Muscle of arm (tissue), 12 donors: ENCODE data around the gene TAX1BP1. TPM values are rescaled to one million over a fixed set of nuclear protein-coding genes. Genes with fewer than 3 reads are reported as not detected.
"Not testable (repeated sequence)": the region's sequence is repeated elsewhere in the genome, so short reads cannot be mapped to it uniquely, and the experiment has no call there.

ENCODE experiments used
- DNase-seq: peaks from one replicate; pipeline ENCODE4 v3.0.0-alpha.2; 2013
- polyA plus RNA-seq, 12 donors: library from polyadenylated mRNA; unstranded; fragments of 120-200 nt; gene quantifications; one replicate each; pipeline ENCODE4 v1.2.1, GENCODE V29; 2013; ENCODE audit not compliant: insufficient read length in 12 of 12

The TAX1BP1 gene
- polyA plus RNA-seq, 12 donors, result 51.5 to 95.0 (median 61.2) TPM; not detected in 1

DNA sequence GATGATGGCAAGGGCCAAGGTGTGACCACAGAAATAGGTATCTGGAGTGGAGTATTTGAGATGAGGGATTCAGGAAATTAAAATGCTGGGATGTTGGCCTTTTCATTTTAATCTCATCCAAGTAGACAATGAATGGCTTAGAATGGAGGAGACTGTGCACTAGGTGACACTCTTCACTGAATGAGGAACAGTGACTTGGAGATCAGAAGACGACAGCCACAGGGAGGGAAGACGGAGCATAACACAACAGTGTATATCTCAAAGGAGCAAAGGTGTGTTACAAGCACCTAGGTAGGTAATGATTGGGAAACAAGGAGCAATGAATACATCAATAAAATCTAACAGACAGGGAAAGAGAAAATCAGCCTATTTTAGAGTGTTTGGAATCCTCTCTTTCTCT, 4.1 kb upstream of the TAX1BP1 start:
- no peak for DNase-seq

DNA sequence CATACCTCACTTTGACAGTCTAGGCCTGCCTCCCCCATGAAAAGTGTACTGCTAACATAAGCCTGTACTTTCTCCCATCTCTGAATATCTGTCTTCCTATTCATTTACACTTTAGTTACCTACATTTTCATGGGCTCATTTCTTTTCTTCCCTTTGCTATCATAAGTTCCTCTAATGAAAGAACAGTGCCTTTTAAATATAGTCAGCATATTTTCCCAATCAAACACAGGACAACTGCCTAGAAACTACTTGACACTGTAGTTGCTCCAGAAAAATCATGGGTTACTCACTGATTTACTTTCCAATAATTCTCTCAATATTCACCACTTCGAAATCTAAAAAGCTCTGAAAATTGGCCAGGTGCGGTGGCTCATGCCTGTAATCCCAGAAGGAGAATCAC, 2.8 kb upstream of the TAX1BP1 start:
- DNase-seq, result no peak

DNA sequence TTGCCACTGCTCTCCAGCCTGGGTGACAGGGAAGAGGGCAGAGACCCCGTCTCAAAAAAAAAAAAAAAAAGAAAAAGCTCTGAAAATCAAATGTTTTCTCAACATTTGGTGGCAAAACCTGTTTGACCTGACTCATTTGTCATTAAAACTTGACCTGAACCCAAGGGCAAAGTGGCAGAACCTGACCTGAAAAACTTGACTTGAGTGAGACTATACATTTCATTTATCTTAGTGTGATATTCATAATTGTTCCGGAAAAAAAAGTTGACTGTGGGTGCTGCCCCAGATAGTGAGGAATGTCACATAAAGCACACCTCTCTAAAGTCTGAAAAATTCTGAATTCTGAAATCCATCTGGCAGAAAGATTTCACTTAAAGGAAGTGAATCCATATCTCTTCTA, 2.3 kb upstream of the TAX1BP1 start:
- DNase-seq, result no peak

DNA sequence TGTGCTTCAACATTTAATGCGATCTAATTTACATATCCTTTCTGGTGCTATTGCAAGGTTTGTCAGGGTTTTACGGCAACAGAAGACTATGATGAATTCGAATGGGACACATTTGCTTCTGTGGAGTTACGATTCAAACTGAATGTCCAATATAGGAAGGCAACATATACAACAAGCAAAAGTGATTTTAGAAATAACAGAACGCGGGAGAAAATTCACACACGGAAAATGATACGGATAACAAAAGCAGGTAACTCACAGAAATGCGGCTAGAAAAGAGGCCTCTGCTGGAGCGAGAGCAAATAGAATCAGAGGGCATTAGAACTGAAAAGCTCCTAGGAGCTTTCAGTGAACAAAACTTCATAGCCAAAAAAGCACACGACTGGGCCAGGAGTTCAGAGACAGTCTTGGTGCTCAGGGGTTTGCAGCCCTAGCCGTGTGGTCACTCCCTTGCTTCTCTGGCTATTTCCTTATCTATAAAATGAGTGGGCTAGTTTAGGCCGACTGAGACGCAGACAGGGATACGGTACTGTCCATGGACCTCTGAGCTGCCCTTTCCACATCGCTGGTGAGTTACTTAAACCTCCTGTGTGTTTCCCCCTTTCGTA, 557 bp upstream of the TAX1BP1 start:
- DNase-seq, result no peak

DNA sequence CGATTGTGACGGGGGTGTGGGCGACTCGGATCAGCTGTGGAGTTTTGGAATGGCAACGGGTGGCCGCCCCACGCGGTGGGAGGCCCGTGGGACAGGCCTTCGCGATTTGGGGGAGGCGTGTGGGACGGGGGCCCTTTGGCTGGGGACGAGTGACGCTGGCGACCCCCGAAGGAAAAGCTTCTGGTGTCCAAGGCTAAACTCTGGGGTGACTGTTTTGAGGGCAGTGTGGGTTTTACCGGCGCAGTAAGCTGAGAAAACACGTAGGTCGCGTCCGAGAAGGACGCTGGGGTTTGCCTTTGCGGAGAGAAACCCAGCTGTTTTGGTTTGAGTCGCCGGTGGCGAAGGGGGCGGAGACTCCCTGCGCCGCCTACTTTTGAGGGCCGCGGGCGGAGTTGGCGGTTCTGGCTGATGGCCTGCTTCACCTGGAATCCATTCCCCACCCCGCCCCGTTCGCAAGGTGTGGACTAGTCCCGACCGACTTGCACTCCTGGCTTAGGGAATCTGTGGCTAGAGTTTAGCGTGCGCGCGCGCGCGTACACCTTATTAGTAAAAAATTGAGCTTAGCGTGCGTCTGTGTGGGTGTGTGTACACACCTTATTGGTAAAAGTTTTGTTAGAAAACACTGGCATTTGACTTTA, 606 bp downstream of the TAX1BP1 start:
- DNase-seq, result peak; percentile 73

DNA sequence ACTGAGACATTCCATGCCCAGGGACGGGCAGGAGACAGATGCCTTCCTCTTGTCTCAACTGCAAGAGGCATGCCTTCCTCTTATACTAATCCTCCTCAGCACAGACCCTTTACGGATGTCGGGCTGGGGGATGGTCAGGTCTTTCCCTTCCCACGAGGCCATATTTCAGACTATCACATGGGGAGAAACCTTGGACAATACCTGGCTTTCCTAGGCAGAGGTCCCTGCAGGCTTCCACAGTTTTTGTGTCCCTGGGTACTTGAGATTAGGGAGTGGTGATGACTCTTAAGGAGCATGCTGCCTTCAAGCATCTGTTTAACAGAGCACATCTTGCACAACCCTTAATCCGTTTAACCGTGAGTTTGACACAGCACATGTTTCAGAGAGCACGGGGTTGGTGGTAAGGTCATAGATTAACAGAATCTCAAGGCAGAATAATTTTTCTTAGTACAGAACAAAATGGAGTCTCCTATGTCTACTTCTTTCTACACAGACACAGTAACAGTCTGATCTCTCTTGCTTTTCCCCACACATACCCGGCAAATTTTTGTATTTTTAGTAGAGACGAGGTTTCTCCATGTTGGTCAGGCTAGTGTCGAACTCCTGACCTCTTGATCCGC, 2.2 kb downstream of the TAX1BP1 start:
- not testable (repeated sequence) for DNase-seq

DNA sequence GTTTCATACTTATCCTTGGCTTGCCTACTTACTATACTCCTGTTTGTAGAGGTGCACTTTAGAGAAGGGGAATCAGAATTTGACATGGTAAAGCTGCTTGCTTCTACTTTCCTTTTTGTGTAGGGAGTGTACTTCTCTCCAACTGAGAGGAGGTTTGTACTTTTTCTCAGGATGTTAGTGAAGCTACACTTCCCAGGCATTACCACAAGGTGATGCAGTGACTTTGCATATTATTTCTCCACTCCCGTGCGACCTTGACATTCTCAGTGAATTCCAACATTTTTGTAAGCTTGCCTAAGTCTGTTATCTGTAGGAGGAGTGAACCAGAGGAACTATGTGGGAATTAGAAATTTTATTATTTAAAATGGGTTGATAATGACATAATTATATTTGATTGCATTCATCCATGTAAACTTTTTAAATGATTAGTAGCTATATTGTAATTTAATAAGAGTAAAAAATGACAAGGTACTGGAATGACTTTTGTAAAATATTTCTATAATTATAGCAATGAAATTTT, 5.2 kb downstream of the TAX1BP1 start:
- DNase-seq, result peak; percentile 28

DNA sequence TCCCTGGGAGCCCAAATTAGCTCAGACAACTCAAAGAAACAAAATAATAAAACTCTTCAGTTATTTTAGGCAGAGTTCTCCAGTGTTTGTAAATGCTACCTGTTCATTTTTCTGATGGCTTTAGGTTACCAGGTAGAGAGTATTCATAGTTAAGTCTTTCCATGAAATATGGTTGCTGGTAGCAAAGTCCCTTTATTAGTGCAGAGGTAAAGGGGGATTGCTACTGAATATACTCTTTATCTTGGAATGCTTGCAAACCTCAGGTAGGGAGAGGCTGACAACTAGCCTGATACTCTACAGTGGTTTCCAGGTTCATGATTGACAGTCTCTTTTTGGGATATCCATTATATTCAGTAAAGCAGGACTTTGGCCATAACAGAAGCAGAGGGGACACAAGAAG, 6.5 kb downstream of the TAX1BP1 start:
- no peak for DNase-seq

DNA sequence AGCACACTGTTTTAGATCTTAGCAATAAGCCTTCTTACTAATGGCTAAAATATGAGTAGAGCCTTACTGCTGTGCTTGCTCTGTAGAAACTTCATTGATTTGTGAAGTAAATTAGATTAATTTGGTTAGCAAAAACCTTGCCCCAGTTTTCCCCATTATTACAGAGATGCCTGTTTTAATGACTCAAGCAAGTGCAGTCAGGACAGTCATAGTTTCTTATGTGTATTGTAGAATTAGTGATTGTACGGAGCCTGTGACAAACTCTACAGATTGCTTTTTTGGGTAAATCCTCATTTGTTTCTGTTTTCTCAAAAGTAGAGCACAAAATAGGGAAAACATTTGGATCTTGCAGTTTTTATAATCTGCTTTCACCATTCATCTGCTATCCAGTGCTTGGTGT, 7.0 kb downstream of the TAX1BP1 start:
- no peak for DNase-seq

DNA sequence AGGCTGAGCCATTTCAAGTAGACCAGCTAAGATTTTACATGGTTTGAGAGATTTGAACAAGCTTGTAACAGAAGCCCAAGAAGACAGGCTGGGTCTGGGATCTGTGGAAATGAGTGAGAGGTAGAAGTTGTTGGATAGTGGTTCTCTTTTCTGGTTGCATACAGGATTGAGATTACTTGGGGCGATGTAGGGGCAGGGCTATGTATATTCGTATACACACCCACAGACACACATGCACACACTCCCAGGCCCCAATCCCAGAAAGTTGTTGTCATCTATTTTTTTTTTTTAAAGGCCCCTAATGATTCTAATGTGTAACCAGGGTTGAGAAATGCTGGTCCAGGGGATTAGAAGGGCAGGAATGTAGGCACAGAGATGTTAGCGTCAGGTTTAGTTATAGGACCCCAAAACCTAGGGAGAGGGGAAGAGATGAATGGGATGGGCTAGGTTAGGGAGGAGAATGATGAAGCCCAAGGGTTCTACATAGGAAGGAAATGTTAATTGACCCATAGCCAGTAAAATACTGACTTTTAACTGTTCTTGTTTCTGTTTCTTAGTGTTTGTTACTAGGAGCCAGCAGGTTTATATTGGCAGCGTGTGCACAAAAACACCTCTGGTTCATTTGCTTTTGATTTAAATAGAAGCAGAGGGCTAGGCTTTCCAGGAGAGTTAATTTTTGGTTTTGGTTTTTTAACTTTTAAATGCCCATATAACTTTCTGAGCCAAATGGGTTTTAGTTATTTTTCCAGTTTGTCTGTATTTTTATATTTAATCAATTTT, 7.8 kb downstream of the TAX1BP1 start:
- DNase-seq, result no peak

DNA sequence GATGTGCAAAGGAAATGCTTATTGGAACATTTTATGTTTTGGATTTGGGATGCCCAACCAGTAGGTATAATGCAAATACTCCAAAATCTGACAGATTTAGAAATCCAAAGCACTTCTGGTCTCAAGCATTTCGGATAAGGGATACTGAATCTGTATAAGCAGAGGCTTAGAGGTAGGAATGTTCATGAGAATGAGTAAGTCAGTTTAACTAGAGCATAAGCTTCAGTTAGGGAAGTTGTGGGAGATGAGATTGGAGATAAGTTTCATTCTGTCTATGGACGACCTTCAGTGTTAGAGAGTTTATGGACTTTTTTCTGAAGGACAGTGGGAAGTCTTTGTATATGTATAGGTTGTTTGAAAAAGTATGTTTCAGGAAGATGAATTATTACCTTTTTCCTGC, 10.4 kb downstream of the TAX1BP1 start:
- no peak for DNase-seq

DNA sequence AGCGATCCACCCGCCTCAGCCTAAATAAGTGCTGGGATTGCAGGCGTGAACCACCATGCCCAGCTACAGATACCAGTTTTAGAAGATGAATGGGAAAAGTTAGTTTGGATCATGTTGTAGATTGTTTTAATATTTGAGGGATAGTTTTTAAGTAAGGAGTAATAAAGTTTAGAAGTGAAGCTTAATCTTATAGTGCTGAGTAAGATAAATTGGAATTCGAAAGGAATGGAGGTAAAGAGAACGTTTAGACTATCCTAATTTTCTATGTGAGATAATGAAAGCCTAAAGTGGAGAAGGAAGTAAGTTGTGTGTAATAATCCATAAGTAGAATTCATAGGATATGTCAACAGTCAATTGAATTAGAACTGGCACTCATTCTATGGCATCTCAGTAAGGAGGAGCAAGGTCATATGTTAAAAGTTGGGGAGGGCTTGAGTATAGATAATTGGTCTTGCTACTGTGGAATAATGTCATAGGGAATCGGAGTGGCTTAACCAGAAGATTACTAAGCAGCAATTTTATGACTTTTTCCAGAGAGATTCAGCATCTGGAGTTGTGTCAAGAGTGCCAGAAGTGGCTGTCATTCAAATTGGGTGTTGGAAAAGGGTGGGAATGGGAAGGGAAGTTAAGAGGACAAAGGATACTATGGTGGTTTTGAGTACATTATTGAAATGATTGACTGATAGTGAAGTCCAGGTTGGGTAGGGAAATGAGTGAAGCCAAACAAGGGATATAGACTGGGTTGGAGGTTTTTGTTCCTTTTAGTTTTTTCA, 12.1 kb downstream of the TAX1BP1 start:
- DNase-seq, result no peak

DNA sequence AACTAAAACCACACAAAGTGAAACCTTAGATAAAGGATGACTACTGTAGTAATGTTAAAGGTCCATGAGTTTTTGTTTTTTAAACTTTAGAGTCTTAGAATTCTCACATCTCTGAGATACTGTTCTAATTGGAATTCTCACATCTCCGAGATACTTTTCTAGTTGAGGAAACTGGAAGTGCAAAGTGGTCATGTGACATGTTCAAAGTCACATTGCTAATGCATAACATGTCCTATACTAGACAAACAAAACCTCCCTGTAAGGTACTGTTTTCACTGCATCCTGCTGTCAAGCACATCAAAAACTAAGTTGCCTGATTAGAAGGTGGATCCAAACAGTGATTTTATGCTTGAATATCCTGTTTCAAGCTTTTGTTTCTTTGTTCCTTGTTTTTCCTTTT, 13.9 kb downstream of the TAX1BP1 start:
- DNase-seq, result no peak

DNA sequence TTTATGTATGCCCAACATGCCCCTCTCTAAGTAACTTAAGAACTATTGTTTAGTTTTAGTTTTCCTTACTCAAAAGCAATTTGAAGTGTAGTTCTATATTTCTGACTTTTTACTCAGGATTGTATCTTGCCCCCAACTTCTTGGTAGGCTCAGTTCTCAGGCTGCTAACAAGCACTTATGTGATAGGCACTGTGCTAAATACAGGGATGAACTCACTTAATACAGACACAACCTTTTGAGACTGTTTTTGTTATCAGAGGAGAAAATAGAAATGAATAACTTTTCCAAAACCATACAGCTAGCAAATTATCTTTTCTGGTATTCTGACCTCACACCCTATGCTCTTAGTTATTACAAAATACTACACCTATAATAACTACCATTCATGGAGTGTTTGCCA, 16.3 kb downstream of the TAX1BP1 start:
- DNase-seq, result no peak

DNA sequence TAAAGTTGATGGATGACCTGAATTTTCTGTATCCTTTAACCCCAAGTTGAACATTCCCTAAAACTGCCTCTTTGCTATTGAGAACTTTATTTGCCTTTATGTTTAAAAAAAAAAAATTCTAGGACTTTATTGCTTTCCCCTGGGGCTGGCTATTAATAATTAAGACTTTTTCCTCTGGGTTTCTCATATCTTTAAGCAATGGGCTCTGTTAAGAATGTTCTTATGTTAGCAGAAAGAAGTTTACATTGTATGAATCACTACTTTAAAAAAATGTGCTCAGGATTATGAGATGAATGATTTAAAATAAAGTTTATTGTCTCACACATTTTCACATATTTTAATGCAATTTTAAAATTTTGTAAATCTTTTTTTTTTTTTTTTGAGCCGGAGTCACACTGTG, 19.5 kb downstream of the TAX1BP1 start:
- no peak for DNase-seq

DNA sequence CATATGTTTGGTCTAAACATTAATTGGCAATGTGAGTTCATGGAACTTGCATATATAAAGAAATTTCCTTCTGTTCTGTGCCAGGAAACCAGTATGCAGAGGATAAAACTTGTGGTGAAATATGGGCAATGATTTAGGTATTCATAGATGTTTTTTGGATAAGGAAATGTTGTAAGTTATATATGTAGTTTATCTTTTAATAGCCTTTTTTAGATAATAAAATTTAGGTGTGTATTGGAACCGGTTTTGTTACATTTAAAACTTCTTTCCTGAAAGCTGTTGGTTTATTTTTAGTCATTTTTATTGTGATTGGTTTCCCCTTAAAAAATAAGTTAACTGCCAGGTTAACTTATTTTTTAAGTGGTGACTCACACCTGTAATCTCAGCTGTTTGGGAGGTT, 22.1 kb downstream of the TAX1BP1 start:
- DNase-seq, result no peak

DNA sequence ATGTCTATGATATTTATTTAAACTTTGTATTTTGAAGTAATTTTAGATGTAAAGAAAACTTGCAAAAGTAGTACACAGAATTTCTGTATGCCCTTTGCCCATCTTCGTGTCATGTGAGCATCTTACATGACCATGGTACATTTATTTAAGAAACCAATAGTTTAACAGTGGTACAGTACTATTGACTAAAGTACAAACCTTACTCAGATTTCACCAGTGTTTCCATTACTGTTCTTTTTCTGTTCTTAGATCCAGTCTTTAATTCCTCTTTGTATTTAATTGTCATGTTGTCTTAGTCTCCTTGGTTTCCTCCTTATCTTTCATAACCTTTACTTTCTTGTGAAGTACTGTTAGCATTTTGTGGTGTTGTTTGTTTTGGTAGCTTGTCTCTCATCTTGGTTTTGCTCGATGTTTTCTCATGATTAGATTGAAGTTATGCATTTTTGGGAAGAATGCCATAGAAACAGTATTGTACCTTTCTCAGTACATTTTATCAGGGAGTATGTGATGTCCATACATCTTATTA, 24.1 kb downstream of the TAX1BP1 start:
- DNase-seq, result no peak

DNA sequence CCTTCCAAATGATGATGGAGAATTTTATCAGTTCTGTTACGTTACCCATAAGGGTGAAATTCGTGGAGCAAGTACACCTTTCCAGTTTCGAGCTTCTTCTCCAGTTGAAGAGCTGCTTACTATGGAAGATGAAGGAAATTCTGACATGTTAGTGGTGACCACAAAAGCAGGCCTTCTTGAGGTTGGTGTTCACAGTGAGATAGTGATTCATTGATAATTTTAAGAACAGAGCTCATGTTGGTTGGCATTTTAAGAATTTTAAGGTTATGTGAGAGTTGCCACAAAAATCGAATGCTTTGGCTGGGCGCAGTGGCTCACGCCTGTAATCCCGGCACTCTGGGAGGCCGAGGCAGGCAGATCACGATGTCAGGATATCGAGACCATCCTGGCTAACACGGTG, 25.9 kb downstream of the TAX1BP1 start:
- DNase-seq, result no peak

DNA sequence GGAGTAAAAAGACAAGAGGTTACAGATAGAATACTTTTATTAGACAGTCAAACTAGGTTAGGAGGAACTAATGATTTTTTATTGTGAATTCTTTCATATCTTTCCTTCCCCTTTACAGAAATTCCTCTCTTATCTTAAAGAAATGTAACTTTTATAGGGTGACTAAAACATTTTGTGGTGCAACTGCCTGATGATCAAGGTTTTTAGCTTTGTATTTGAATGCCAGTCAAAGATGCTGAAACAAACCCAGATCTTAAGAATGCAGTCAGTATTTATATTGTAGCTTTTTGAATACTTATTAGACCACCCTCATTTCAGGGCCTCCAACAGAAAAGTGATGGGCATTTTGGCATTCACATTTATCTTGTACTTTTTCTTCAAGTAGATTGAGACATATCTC, 27.4 kb downstream of the TAX1BP1 start:
- no peak for DNase-seq

DNA sequence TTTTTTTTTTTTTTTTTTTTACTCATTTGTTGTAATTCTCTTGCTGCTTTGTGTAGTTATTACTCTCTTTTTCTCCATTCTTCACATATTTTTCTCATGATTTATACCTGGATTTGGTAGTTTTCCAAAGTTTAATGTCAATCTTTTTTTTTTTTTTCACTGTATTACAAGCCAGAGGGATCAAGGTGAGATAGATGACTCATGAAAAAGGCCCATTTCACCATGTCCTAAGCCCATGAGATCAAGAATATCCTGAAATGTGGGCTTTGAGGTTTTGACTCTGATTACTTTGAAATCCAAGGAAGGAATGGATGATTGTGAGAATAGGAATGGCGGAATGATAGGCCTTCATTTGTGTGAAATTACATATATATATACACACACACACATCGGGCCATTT, 31.1 kb downstream of the TAX1BP1 start:
- DNase-seq, result no peak

DNA sequence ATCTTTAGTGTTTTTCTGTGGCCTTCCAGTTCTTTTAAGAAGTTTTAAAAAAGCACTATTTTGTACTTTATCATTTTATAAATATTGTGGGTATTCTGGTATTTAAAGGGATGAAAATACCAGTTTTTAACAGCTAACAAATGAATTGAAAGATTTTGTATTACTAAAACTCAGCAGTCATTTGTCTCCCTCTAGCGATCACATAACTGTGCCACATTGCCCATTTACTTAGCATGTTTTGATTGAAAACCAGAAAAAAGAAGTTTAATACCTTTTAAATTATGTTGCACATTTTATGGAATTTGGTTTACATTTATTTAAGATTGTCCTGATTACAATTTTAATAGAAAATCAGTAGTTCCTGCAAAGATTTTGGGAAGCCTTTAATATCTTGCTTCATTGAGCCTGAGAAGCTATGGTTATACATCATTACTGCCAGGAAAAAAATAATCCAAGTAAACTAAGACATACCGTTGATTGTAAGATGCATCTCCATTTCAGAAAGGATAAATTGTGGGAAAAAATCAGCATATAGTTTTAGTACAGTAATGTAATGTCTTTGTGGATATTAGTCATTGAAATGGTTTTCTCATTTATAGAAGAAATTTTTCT, 34.9 kb downstream of the TAX1BP1 start:
- peak; percentile 30 for DNase-seq
